Activated naive CD8-positive, alpha-beta T cell treated with anti-CD3 and anti-CD28 coated beads, Interleukin-2, amount 50 U/mL, for 16 hours (primary cell): ENCODE measurements around the gene ERF.
A peak's percentile ranks its signal among the peaks of the same experiment; 100 is the strongest.

Experiments used
- DNase-seq: peaks from one replicate; pipeline ENCODE4 v3.0.0-alpha.2; 2020; ENCODE audit warnings: low read depth, low spot score

ERF gene

GRCh38 chr19:42254850-42255765 lies at the start of gene ERF:
Gene ERF, minus strand, starts transcription at chr19:42255128. Its CDS starts 129 bp downstream, at chr19:42254999.
- DNase-seq = peak; percentile 79

GRCh38 chr19:42303876-42304275 lies 48.9 kb upstream of the ERF start:
- no peak for DNase-seq

- DNase-seq = no peak
These were observed 48.2 kb upstream of the ERF start for GRCh38 chr19:42303101-42303464.

- DNase-seq = no peak
These were observed 46.8 kb upstream of the ERF start, which contains the start of gene PRR19 for GRCh38 chr19:42301646-42302203. Gene PRR19, plus strand, starts transcription at chr19:42302132. Its CDS starts 7,453 bp downstream, at chr19:42309585.

GRCh38 chr19:42297039-42297438 lies 42.1 kb upstream of the ERF start:
- no peak for DNase-seq

GRCh38 chr19:42295831-42296525 lies 41.0 kb upstream of the ERF start:
- DNase-seq = peak; percentile 83

- DNase-seq = no peak
These were observed 40.4 kb upstream of the ERF start for GRCh38 chr19:42295342-42295741.

- DNase-seq = no peak
These were observed 39.7 kb upstream of the ERF start for GRCh38 chr19:42294471-42295137.

GRCh38 chr19:42293948-42294347 lies 39.0 kb upstream of the ERF start:
- no peak for DNase-seq

- no peak for DNase-seq
These were observed 38.6 kb upstream of the ERF start for GRCh38 chr19:42293540-42293939.

- no peak for DNase-seq
These were observed 38.0 kb upstream of the ERF start for GRCh38 chr19:42292963-42293362.

- no peak for DNase-seq
These were observed 37.4 kb upstream of the ERF start for GRCh38 chr19:42292042-42292960.

- DNase-seq = no peak
These were observed 36.5 kb upstream of the ERF start for GRCh38 chr19:42291435-42291810.

GRCh38 chr19:42290523-42291434 lies 35.9 kb upstream of the ERF start:
- DNase-seq = peak; percentile 37

GRCh38 chr19:42290136-42290522 lies 35.2 kb upstream of the ERF start:
- DNase-seq = no peak

- DNase-seq = no peak
These were observed 34.7 kb upstream of the ERF start for GRCh38 chr19:42289556-42290041.

GRCh38 chr19:42288881-42289555 lies 34.1 kb upstream of the ERF start:
- DNase-seq = no peak

GRCh38 chr19:42288387-42288786 lies 33.5 kb upstream of the ERF start:
- DNase-seq = no peak

GRCh38 chr19:42287827-42288107 lies 32.8 kb upstream of the ERF start:
- DNase-seq = no peak
